UCSD-AML1 (cell line): ENCODE measurements around the gene HSPB7.
"Not testable (repeated sequence)": the region's sequence is repeated elsewhere in the genome, so short reads cannot be mapped to it uniquely, and the experiment has no call there.

Experiments used
- DNase-seq: peaks from one replicate; lab custom pipeline; 2025; ENCODE audit not compliant: unreplicated experiment; lab: John Stamatoyannopoulos, UW

HSPB7 gene

DNA sequence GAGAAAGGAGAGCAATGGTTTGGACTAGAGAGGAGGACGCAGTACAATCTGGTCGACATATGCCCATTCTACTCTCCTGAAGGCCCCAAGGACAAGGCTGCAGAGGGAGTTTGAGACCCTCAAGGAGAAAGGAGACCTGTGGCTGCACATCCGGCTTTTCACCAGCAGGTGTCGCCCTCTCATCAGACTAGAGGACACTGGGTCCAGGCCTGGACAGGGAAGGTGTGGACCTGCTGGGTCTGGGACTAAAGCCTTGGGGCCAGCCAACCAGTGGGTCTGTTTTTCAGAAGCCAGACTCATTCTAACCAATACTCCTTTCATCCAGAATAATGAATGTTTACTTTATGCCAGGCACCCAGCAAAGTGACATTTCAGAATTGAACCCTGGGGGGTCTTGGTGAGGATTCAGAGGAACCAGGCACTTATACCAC is 8.8 kb downstream of the HSPB7 start:
- DNase-seq, result peak; percentile 68

DNA sequence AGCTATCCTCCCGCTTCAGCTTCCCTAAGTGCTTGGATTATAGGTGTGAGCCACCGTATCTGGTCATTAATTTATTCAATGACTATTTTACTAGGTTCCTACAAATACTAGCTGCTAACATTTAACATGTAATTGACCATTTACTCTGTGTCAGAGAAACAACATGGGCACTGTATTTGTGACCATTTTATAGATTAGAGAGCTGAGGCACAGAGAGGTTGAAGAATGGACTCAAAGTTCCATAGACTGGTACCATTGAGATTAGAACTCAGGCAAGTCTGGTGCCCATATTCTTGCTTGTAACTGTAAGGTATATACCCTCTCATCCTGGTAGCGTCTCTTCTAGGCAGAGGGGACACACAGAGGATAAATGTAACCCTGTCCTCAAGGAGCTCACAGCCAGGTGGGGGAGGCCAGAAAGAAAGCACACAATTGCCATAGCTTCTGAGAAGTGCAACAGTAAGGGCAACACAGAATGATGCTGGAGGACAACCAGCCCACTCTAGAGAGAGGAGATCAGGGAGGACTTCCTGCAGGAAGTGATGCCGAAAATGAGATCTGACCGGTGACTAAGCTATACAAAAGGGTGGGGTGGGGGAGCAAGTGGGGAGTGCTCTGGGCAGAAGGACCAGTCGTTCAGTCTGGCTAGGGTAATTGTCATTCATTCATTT is 10.0 kb downstream of the HSPB7 start:
- no peak for DNase-seq

DNA sequence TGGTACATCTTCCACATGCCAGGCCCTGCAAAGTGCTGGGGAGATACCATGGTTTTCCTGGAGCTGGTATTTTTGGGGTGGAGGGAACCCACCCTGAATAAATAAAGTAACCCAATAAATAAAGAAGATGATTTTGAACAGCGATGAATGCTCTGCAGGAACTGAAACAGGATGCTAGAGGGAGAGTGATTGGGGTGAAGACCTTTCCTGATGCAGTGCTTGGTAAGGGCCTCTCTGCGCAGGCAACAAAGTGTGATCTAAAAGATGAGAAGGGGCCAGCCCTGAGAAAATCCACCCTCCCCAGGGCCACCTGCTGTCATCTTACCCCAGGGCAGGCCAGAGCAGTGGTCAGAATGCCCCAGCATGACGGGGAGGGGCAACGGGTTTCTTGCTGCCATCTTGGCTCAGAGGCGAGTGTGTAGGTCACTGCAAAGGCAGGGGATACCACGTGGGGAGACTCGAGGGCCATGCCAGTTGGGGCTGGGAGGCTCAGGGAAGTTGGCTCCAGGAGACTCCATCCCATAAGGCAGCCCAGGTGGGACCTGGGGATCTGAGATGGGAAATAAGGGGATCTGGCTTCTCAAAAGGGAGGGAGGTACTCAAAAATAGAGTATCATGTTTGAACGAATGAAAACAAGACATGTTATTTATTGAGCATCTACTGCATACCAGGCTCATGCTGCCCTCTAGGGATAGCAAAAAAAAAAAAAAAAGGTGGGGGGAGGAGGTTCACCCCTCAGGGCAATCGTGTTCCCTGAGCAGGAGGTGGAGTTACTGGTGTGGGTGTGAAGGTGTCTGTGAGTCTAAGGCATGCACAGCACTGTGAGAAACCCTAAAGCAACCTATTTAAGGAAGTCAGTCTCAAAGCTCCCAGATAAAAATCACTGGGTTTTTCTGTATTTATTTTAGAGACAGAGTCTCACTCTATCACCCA is 11.0 kb downstream of the HSPB7 start:
- DNase-seq, result no peak

DNA sequence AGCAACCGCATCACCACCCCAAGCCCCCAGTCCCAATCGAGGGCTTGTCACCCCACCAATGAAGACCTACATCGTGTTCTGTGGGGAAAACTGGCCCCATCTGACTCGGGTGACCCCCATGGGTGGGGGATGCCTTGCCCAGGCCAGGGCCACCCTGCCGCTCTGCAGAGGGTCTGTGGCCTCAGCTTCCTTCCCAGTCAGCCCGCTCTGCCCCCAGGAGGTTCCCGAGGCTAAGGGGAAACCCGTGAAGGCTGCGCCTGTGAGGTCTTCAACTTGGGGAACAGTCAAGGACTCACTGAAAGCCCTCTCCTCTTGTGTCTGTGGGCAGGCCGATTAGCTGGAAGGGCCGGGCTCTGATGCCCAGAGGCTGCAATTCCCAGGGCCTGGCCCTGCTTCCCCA is 11.8 kb downstream of the HSPB7 start:
- DNase-seq, result no peak

DNA sequence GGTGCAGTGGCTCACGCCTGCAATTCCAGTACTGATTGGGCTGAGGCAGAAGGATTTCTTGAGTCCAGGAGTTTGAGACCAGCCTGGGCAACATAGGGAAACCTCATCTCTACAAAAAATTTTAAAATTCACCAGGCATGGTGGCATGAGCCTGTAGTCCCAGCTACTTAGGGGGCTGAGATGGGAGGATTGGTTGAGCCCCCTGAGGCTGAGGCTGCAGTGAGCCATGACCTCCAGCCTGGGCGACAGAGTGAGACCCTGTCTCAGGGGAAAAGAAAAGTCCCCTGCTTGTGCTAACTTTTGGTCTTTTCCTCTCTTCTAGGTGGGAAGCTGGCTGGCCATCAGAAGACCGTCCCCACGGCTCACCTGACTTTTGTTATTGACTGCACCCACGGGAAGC is 12.2 kb downstream of the HSPB7 start:
- DNase-seq, result no peak

DNA sequence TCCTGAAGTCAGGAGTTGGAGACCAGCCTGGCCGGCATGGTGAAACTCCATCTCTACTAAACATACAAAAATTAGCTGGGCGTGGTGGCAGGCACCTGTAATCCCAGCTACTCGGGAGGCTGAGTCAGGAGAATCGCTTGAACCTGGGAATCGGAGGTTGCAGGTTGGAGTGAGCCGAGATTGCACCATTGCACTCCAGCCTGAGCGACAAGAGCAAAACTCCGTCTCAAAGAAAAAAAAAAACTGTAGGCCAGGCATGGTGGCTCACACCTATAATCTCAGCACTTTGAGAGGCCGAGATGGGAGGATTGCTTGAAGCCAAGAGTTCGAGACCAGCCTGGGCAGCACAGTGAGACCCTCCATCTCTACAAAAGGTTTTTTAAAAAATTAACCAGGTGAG is 16.6 kb downstream of the HSPB7 start:
- DNase-seq, result not testable (repeated sequence)

DNA sequence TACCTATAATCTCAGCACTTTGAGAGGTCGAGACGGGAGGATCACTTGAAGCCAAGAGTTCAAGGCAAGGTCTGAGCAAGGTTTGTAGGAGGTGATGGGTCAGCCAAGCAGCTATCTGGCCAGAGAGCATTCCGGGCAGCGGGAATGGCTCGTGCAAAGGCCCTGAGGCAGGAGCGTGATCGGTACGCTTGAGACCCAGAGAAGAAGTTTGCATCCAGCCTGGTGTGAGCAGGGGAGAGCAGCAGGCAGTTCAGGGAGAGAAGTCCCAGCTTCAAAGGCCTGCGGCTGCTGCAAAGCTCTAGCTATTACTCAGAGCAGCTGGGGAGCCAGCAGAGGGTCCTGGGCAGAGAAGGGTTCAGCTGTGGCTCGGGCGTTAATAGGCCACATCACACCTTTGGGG is 18.9 kb downstream of the HSPB7 start:
- DNase-seq, result no peak

DNA sequence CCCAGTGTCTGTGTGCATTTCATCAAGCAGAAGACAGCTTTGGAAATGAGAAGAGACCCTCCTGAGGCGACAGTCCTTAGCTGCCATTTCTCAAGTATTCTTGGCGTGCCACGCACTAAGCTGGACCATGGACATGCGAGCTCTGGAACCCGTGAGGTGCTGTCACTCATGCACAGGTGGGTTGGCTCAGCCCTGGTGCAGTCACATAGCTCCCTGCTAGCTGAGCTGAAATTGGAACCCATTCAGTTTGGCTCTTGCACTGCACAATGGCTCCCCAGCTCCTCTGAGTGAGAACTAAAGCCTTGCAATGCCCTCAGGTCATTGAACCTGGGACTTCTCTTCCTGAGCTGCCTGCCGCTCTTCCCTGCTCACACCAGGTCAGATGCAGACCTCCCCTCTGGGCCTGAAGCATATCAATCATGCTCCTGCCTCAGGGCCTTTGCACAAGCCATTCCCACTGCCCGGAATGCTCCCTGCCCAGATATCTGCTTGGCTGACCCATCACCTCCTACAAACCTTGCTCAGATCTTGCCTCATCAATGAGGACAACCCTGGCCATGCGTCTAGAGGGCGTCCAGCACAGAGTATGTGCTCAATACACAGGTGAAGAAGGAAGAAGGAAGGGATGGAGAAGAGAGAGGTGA is 20.1 kb downstream of the HSPB7 start:
- DNase-seq, result no peak

DNA sequence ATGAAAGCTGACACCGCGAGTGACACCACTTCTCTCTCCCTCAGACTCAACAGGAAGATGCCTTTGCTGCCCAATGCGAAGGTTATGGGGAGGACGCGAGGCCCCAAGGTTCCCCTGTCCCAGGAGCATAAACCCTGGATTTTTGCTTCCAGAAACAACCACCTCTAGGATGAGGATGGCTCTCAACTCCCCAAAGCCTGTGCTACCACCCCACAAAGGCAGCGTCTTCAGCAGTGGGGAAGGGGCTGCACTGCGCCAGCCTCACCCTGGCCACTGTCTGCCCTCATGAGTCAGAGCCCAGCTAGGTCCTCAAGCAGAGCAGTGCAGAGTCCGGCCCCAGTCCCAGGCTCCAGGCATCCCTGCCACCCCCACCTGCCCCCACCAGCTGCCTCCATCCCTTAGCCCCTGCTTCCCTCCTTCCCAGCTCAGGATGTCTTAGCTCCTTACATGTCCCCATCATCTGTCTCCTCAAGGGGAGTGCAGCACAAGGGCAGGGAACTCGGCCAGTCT is 20.7 kb downstream of the HSPB7 start:
- DNase-seq, result no peak

DNA sequence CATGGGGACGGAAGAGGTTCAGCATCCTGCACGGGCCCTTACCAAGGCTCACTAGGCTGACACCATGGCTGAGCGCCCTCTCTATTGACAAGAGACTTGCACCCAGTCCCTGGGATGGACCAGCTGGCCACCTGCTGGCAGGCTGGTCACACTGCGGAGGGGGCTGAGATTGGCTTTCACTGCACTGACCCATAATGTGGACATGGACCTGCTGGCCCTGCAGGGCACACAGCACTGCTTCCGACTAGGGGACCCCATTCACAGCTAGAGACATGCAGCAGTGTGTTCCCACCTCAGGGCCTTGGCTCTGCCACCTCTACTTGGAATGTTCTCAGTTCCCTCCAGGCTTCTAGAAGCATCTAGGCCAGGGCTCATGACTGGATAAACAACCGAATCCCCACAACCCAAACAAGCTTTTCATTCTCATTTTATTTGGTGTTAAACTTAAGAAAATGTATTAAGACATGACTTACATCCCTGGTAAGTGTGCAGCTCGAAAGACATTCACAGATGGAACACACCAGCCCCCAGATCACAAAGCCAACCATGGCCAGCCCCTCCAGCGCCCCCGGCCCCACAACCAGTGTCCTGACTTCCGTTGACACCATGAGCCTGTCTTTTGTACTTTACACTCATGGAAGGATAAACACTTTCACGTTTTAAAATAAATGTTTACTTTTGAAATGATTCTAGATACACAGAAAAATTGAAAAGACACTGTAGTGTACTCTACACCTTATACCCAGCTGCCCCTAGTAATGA is 23.1 kb downstream of the HSPB7 start:
- DNase-seq, result peak; percentile 60

DNA sequence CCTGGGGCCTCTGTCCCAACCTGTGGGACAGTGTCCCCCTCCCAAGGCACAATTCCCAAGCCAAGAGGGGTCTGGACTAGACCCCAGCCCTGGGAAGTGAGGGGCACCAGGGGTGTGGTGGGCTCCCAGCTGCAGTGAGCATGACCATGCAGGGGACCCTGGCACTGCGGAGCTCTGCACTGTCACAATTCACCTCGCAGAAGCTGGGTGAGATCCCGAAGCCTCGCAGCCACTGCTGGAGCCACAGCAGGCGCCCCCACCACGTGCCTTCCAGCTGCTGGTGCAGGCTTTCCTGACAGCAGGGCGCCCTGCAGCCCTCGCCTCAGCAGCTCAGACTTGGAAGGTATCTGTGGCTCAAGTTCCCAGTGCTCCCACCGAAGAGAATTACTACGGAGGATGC is 23.8 kb downstream of the HSPB7 start:
- no peak for DNase-seq

DNA sequence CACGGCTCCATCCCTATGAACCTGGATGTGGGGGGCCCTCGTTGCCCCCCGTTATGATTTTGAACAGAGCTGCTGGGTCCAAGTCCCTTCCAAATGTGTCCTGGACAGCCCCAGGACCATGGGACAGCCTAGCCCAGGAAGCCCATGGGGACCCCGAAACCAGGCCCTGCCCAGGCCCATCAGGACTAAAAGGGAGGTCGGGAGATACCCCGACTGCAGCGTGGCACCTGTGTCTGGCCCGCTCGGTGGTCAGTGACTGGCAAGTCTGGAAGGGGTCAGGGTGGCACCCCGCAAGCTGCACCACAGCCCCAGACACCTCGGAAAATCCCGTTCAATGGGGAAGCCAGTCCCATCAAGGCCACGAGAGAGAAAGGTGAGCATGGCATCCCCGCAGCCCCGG is 24.2 kb downstream of the HSPB7 start:
- no peak for DNase-seq

DNA sequence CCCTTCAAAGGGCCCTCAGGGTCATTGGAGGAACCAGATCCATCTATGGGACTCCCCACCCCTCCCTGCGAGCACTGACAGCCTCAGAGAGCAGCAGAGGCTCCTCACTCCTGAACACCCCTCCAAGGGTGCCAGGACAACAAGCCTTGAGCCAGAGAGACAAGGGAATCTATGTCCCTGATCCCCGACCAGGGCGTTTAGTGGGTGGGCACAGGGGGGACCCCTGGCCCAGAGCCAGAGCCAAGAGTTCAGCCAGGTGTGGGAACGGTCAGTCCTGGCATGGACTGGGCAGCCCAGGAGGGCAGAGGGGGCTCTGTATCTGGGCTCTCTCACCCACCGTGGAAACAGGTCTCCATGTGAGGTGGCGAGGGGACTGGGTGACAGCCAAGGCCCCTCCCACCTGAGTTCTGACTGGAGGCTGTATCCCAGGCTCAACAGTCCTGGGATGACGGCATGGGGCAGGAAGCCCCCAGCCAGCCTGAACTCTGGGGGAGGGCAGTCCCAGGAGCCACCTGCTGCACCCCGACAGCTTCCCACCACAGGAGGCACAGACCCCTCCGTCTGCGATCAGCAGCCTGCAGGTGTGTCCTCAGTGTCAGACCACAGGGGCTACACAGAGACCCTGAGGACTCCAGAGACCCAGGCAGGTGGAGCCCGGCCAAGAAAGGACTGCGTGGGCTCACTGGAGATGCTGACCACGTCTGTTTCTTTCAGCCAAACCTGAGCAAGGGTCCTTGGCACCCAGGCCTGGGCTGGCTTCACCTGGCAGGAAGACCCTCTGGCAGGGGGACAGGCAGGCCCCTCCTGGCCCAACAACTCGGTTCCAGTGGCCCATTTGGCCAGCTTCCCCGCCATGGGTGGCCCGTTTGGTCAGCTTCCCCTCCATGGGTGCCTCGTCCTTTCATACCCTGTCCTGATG is 25.0 kb downstream of the HSPB7 start:
- no peak for DNase-seq

DNA sequence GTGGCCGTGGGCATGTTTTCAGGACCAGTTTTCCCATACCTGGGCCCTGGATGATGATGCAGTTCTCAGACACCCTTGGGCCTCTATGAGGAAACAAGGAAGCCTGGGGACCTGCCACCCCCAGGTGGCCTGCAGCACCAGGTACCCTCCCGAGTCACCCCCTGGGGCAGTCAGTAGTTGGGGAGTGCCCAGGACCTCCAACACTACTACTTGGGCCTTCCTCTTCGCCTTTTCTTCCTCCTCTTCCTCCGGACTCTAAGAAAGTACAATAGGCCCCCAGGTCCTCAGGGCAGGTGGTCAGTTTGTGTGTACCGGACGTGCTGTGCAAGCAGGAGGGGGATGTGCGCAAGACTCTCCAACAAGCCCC is 25.7 kb downstream of the HSPB7 start:
- DNase-seq, result no peak

DNA sequence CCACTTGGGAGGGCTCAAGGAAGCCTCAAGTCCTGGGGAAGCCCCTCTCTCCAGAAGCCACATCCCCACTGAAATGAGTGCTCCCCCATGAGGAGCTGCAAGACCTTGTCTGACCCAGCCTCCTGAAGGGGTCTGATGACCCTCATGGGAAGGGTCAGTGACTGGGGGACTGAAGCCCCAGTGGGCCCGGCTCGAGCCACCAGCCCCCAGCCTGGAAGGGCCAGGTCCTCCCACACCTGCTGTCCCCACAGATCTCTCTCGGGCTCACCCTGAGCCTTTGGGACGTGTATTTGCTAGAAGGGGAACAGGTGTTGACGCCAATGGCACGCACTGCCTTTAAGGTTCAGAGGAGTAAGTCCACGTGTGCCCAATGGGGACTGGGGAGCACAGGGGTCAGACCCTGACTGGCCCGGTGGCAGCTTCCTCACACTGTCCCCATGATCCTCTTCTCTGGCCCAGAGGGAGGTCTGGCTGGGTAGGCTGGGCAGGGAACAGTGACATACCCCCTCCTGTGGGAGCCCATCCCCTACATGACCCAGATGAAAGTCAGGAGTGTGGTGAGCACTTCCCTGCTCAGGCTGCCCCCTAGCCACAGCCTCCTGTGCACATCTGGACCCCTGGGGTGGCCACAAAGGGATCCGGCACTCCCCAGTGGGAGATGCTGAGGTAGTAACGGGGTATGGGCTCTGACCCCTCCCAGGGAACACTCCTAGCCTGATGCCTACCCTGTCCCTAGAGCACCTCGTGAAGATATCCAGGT is 26.2 kb downstream of the HSPB7 start:
- no peak for DNase-seq

DNA sequence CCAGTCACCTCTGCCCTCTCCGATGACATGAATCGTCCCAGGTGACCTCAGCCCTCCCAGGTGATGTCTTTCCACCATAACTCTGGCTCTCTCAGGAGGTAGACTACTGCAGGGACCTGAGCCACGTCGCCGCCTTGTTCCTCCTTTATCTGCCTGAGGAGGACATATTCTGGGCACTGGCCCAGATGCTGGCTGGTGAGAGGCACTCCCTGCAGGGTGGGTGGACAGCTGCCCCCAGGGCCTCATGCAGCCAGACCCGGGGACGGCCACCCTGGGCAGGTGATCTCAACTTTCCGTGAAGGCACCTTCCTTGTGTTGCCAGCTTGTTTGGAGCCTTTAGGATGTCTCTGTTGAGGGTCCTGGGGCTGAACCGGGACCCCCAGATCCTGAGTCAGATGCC is 28.1 kb downstream of the HSPB7 start:
- DNase-seq, result no peak

DNA sequence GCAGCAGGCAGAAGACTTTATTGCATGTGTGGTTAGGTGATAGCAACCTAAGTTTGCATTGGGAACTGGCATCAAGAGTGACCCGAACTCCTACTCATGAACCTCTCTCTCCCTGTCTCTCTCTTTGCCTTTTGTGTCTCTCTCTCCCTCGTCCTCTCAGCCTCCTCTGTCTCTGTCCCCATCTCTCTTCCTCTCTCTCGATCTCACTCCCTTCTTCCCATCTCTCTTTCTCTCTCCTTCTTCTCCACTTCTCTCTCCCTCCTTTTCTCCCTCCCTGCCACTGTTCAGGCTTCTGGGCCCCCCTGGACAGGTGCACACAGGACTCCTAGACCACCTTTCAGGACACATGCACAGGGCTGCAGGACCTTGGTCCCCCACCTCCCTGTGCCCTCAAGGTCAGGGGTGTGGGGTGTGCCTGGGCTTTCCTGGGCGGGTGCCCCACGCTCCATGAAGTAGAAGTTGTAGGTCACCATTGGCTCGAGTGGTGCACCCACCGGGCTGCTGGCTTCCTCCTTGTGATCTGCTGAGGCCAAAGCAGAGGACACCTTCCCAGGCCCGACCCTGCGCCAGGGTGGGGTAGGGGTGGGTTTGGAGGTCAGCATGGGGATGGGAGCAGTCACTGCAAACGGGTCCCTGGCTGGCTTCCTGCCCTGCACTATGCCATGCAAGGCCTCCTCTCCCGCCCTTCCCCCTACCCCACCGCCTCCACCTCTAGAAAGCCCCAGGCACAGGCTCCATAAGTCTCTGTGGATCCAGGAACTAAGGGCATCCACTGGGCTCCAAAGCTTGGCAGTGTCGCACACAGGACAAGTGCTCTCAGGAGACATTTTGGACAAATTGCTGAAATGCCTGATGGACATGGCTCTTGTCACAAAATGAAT is 28.7 kb downstream of the HSPB7 start:
- DNase-seq, result no peak

DNA sequence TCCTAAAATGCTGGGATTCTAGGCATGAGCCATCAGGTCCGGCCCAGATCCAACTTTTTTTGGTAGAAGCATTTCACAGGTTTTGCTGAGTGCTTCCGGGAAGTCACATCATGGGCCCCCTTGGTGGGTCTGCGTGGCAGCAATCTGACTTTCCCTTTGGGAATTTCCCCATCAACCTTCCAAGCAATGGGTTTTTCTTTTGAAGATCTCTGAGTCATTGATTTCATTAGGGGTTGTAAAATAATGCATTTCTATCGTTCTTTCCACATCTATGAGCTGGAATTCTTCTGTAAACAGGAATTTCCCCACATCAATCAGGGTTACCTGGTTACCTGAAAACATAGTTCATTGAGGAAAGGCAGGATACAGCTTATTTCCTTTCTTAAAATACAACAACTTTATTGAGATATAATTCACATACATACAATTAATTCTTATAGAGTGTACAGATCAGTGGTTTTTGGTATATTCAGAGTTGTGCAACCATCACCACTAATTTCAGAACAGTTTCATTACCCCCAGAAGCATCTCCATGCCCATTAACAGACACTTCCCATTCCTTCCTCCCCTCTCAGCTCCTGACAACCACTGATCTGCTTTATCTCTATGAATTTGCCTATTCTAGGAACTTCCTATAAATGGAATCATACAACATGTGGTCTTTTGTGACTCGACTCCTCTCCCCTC is 32.1 kb downstream of the HSPB7 start:
- no peak for DNase-seq
